B cell (primary cell): ENCODE results near the gene AAMP.

Source experiments
- EZH2 ChIP-seq: IDR thresholded peaks from 2 replicates; pipeline ENCODE4 v1.6.1; 2012; ENCODE audit warnings: borderline replicate concordance, low read depth, mild to moderate bottlenecking, moderate library complexity, low read length; ENCODE audit not compliant: insufficient read depth, poor library complexity, severe bottlenecking
- TF ChIP-seq, protein P1 (sequence below): fragments of 200-600 bp; IDR thresholded peaks from one replicate; pipeline ENCODE4 v1.8.0; 2022; ENCODE audit warnings: antibody characterized with exemption, mild to moderate bottlenecking

DNA sequence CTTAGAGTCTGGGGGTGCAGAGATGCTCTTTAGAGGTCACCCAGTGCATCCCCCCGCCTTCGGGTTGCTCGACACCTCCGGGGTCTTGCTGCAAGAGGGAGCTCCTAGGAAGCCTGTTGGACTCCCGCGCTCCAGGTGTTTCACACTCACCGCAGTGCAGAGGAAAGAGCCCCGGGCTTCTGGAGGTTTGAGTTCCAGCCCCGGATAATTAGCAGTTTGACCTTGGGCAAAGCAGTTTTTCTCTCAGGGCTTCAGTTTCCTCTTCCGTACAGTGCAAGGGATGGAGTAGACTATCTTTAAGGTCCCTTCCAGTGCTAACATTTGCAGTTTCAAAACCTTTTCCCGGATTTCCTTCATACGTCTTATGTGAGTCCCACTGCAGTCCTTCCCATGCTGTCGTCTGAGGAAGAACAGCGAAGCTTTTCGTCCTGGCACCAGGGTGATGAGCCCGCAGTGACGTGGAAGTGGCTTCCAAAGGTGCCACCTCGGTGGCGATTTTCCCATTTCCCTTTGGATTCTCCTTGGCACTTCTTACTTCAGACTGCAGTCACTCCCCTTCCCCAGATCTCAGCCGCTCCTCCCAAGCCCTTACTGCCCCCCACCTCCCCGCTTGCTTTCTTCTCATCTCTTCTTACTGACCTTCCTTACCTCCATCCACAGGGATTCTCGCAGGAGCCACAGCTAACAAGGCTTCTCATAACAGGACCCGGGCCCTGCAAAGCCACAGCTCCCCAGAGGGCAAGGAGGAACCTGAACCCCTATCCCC lies 967 bp upstream of the AAMP start:
- TF ChIP-seq, protein P1, sequence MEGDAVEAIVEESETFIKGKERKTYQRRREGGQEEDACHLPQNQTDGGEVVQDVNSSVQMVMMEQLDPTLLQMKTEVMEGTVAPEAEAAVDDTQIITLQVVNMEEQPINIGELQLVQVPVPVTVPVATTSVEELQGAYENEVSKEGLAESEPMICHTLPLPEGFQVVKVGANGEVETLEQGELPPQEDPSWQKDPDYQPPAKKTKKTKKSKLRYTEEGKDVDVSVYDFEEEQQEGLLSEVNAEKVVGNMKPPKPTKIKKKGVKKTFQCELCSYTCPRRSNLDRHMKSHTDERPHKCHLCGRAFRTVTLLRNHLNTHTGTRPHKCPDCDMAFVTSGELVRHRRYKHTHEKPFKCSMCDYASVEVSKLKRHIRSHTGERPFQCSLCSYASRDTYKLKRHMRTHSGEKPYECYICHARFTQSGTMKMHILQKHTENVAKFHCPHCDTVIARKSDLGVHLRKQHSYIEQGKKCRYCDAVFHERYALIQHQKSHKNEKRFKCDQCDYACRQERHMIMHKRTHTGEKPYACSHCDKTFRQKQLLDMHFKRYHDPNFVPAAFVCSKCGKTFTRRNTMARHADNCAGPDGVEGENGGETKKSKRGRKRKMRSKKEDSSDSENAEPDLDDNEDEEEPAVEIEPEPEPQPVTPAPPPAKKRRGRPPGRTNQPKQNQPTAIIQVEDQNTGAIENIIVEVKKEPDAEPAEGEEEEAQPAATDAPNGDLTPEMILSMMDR: no peak
- TF ChIP-seq EZH2: no peak
